Mucosa of gallbladder (tissue), 1 donor: ENCODE measurements around the gene PPP1R2C. TPM values are rescaled to one million over a fixed set of nuclear protein-coding genes. Genes with fewer than 3 reads are reported as not detected.

Experiments used
- DNase-seq: peaks from one replicate; pipeline ENCODE4 v3.0.0-alpha.2; 2020; ENCODE audit warnings: low spot score
- total RNA-seq: library from RNA; stranded (reverse); gene quantifications from one replicate; pipeline ENCODE4 v1.2.1, GENCODE V29; 2021
- donor health status: DM: no; HTN: no; CAD: no.

PPP1R2C gene
- not detected for total RNA-seq

DNA sequence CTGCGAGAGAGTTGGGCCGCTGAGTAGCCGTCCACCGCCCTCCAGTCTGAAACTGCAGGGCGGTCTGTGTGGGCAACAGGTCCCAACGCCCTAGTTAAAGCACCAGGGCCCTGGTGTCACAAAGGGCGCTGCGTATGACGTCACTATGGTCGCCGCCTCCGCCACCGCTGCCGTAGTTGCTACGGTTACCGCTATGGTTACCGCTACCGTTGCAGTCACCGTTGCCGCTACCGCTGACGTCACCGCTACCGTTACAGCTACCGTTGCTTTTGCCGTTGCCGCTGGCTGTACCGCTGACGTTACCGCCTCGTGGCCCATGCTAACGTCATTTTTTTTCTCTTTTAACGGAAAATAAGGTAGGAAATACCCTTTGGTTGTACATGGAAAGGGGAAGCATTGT, at the start of gene PPP1R2C:
Gene PPP1R2C (minus strand): TSS at position 68 of the 400 bp plus-strand sequence. CDS start 84 bp downstream, outside the sequence.
- DNase-seq: peak; percentile 19

GRCh38 chrX:42825201-42825600, 47.2 kb upstream of the PPP1R2C start:
- DNase-seq: no peak

- no peak for DNase-seq
These were observed 46.6 kb upstream of the PPP1R2C start for GRCh38 chrX:42824541-42824940.

GRCh38 chrX:42823443-42823842, 45.5 kb upstream of the PPP1R2C start:
- no peak for DNase-seq

DNA sequence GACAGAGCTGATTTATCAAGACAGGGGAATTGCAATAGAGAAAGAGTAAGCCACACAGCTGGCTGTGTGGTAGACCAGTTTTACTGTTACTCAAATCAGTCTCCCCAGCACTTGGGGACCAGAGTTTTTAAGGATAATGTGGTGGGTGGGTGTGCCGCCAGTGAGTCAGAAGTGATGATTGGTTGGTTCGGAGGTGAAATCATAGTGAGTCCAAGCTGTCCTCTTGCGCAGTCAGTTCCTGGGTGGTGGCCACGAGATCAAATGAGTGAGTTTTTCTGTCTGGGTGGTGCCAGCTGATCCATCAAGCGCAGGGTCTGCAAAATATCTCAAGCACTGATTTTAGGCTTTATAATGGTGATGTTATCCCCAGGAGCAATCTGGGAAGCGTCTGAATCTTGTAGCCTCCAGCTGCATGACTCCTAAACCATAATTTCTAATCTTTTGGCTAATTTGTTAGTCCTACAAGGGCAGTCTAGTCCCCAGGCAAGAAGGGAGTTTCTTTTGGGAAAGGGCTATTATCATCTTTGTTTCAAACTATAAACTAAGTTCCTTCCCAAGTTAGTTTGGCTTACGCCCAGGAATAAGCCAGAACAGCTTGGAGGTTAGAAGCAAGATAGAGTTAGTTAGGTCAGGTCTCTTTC, 44.0 kb upstream of the PPP1R2C start:
- no peak for DNase-seq

- DNase-seq: no peak
These were observed 40.4 kb upstream of the PPP1R2C start for GRCh38 chrX:42818151-42818921.

GRCh38 chrX:42809569-42809968, 31.6 kb upstream of the PPP1R2C start:
- DNase-seq: no peak

DNA sequence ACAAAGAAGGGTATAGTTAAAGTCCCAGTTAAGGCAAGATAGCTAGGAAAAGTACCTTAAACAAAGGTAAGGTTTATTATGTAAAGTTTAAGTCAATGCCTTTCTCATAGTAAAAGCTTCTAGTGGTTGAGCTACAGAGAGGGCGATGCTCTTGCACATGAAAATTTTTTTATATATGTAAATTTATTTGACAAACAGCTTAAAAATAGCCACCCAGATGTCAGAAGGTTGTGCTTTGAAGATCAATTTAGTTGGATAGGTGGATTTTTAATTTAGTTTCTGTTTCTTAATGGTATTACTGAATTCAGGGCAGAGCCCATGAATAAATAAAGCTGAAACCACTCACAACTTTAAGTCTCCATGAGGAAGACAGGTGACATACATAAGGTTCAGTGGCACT, 29.4 kb upstream of the PPP1R2C start:
- no peak for DNase-seq

DNA sequence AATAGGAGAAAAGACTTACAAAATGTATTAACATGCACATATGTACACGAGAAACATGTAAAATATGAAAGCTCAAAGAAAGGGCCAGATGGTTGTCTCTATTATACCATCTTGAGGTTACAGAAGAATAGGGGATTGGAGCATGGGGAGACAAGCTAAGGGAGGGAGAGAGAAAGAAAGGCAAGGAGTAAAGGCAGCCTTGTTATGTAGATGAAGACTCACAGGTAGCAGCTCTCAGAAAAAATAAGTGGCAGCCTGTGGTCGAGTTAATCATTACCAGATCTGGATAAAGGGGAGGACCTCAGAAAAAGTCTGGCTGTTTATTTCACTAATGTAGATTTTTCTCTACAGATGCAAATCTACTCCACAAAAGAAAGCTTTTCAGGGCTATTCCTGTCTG, 26.6 kb upstream of the PPP1R2C start:
- no peak for DNase-seq

DNA sequence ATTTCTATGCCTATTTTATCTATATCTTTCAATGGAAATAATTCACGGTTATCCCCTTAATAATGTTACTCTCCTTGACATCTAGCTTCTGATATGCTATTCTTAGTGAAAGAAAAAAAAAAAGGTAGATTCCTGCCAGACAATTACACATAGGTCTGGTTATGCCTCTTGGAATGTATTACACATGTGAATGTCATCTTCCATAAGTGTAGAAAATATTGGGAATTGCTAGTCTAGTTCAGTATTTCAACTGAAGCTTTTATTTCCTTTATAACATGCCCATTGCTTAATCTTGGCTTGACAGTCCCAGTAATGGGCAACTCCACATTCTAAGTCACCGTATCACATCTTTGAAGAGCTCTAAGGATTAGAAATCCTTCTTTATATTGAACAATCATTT, 25.4 kb upstream of the PPP1R2C start:
- DNase-seq: no peak

DNA sequence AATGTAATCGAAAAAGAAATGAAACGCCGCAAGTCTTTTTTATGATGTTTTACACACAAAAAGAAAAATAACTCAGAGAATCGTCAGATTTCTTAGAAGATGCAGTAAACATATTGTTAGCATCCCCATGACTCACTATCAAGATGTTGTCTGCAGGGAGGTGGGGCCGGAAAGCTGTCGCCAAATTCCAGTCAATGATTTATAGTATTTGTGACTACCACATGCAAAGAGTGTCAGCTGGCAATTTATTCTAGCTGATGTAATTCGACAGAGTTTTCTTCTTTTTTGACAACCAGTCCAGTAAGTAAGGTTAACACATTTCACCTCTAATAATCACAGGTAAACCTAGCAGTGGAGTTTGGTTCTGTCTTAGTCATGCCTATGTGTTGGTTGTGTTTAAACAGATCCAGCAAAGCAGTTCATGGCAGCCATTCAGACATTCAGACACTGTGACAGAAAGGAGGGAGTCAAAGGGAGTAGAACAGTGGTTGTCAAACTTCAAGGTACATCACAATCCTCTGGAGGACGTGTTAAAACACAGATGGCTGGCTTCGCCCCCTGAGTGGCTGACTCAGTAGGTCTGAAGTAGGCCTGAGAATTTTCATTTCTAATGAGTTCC, 19.8 kb upstream of the PPP1R2C start:
- no peak for DNase-seq

DNA sequence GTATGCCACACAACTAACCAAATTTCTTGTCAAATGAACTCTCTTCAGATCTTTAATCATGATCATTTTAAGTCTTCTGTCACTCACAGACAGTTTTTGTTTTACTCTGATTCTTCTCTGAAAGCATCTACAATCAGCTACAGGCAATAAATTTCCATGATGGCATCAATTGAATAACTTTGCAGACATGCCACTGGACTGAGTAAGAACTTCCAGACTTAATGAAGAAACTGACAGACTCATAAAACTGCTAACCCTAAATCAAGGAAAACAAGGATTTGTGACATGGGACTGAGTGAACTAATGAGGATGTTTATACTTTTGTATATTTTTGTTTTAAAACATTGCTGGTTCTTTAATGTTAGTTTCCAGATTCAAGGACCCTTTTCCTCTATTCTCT, 5.5 kb upstream of the PPP1R2C start:
- no peak for DNase-seq

DNA sequence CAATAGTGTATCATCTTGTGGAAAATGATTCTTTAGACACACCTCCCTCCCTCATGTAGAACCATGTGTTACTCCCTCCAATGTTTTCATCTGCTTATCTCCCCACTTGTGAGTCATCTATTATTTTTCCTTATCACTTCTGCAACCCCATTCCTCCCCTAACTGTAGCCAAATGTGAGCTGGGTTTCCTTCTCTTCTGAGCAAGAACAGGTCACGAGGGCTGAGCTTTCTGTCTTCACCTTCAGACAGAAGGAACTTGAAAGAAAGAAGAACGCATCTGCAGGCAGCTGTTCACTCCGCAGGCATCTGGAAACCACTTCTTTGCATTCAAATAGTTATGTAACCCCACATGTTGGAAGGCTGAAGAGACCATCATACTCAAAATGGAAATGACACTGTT, 1.8 kb downstream of the PPP1R2C start:
- DNase-seq: peak; percentile 18

GRCh38 chrX:42772874-42773273, 5.1 kb downstream of the PPP1R2C start:
- no peak for DNase-seq

DNA sequence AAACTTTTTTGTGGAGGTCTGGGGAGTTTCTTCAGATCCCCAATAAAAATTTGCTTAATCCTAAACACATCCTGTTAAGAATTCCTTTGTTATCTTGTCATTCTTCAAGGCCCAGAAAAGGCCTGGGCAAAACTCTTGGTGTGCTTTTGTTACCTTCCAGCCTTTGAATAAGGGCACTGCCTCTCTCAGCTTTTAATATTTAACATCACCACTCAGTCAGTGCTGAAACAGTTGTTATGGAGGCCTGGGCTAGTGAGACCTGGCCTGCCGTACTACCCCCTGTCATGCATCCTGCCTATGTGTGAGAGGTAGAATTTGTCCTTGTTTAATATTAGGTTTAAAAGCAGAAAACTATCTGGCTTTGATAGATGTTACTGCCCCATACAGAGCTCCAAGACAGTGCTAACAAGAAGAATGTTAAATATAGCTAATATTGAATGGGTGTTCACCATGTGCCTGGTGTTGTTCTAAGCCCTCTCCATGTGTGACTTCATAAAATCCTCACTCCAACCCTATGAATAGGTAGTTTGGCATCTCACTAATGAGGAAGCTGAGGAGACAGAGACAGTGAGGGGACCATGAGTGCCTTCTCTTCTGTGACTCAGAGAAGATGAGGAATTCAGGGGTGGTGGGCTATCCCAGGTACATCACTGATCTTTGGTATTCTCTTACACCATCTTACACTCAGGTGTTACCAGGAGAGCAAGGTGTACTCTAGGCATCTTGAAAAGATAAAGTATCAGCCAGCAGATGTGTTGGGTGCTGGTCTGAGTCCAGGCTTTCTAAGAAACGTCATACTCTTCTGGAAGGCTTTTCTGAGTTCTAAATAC, 6.2 kb downstream of the PPP1R2C start:
- no peak for DNase-seq

GRCh38 chrX:42770566-42770965, 7.4 kb downstream of the PPP1R2C start:
- no peak for DNase-seq

DNA sequence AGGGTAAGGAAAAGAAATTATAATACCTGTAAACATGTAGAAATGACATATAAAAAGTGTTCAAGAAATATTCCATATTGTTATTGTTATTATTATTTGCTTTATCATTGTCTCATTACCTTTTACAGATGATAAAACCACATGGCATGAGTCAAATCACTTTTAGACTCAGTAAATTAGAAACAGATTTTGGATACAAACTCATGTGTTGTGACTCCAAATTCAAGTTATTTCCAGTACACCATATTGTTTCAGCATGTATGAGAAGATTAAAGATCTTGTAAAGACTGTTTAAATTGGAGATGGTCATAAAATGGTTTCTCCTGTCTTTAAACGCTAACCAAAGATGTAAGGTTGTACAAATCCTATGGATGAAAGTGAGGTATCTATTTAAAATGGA, 18.1 kb downstream of the PPP1R2C start:
- DNase-seq: no peak

GRCh38 chrX:42755815-42756214, 22.1 kb downstream of the PPP1R2C start:
- DNase-seq: peak; percentile 43

GRCh38 chrX:42754603-42755002, 23.4 kb downstream of the PPP1R2C start:
- no peak for DNase-seq

DNA sequence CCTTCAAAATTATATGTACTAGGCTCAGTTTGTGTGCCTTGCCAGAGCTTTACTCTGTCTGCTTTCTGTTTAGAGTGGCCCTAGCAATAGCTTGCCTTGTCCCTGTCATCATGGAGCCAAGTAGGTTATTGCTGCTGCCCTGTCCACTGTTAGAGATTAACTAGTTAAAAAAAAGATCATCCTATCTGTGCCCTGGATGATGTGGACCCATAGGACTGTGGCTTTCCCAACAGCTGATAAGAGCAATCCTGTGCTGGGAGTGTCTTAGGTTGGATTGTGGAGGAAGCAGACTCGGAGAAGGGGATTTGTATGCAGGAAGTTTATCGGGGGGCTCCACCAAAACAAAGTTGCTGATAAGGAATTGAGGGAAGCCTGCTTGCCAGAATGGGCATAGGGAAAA, 23.8 kb downstream of the PPP1R2C start:
- DNase-seq: no peak

DNA sequence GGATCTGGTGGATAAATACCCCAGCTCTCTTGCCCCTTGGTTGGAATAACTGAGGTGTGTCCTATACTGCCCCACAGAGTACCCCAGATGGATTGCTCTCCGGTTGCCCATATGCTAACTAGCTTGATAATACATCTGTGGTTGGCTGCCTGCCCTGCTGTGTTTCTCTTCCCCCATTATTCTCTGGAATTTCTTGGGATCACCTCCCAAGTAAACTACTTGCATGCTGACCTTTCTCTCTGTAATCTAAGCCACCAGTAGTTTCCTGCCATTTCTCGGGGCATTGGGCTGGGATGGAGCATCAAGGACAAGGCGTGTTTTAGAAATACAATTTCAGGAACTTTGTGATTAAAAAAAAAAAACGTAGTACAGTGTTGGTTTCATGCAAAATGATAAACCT, 25.2 kb downstream of the PPP1R2C start:
- no peak for DNase-seq

GRCh38 chrX:42751573-42751972, 26.4 kb downstream of the PPP1R2C start:
- DNase-seq: no peak
